Measurements from ENCODE around the gene N4BP2L2. TPM values are rescaled to one million over a fixed set of nuclear protein-coding genes. Genes with fewer than 3 reads are reported as not detected.
A peak's percentile ranks its signal among the peaks of the same experiment; 100 is the strongest.

Gene N4BP2L2
- total and polyA plus RNA-seq, 2 of the 13 experiments (the other 11 are each of a cell fraction or from before 2014, with no cell fraction given), result 58.9 to 81.2 TPM

GRCh38 chr13:32446220-32446619, 92.4 kb downstream of the N4BP2L2 start (continued):
- TF ChIP-seq KIAA2018 (CRISPR knock-in tag; IDR thresholded peaks at IDR 0.05; ENCODE audit: borderline replicate concordance) (no peak), MLXIP (CRISPR knock-in tag; IDR thresholded peaks at IDR 0.05; ENCODE audit: borderline replicate concordance) (no peak), ARNT (IDR thresholded peaks at IDR 0.05) (no peak), ZNF589 (CRISPR knock-in tag; conservative IDR thresholded peaks at IDR 0.05) (0 out of 2 replicates have a peak, but pooled peaks have one; percentile 21), TARDBP (CRISPR knock-in tag; IDR thresholded peaks at IDR 0.05) (peak; percentile 43; the same call in 1 of the 2 replicates), TOE1 (CRISPR knock-in tag; IDR thresholded peaks at IDR 0.05) (no peak), HOXA3 (CRISPR knock-in tag; IDR thresholded peaks at IDR 0.05) (peak; percentile 58; the same call in 1 of the 2 replicates), ZBTB44 (CRISPR knock-in tag; IDR thresholded peaks at IDR 0.05) (no peak), NFATC3 (CRISPR knock-in tag; IDR thresholded peaks at IDR 0.05) (no peak), ZNF619 (CRISPR knock-in tag; IDR thresholded peaks at IDR 0.05) (no peak), TFDP1 (CRISPR knock-in tag; IDR thresholded peaks at IDR 0.05; ENCODE audit: borderline replicate concordance) (no peak), CBX2 (IDR thresholded peaks at IDR 0.05; ENCODE audit: low read depth, low read length) (no peak), CBX2 (CRISPR knock-in tag; IDR thresholded peaks at IDR 0.05; ENCODE audit: low read depth) (no peak), ZNF468 (CRISPR knock-in tag; IDR thresholded peaks at IDR 0.05) (no peak), RXRA (CRISPR knock-in tag; IDR thresholded peaks at IDR 0.05) (no peak), SAFB2 (CRISPR knock-in tag; IDR thresholded peaks at IDR 0.05; ENCODE audit: borderline replicate concordance, low read depth) (no peak), NFKB2 (CRISPR knock-in tag; IDR thresholded peaks at IDR 0.05; ENCODE audit: borderline replicate concordance) (no peak)
